NT2/D1 (cell line): ENCODE data around the gene GSTT2B.
"Not testable (repeated sequence)": the region's sequence is repeated elsewhere in the genome, so short reads cannot be mapped to it uniquely, and the experiment has no call there.

Experiments used
- YY1 ChIP-seq: IDR thresholded peaks from 2 replicates; pipeline ENCODE4 v1.6.1; 2011; ENCODE audit not compliant: insufficient read length, insufficient read depth
- ZNF274 ChIP-seq: IDR thresholded peaks from 2 replicates; pipeline ENCODE4 v1.6.1; 2011; ENCODE audit warnings: mild to moderate bottlenecking, low read depth, low read length

DNA sequence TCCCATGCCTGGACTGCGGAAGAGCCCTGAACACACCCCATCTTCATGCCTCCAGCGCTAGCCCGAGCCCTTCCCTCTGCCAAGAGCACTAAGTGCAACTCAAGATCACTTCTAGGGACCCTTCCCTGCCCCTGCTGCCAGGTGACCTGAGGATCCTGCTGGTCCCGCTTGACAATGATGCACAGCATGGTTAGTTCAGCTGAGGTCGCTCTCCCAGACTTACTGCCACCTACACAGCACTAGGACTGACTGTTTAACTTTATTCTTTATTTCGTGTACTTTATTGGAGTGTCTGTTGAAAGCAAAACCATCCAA, 6.0 kb downstream of the GSTT2B start:
- TF ChIP-seq ZNF274, YY1: not testable (repeated sequence)
